HepG2 (cell line): ENCODE data around the gene C20orf144.

ENCODE experiments used
- ETS1 ChIP-seq: sonication (generic); formaldehyde crosslinking; IDR thresholded peaks from 2 replicates; pipeline ENCODE4 v1.4.0; 2020; ENCODE audit warnings: missing genetic modification reagents
- HNF1A ChIP-seq, 2 experiments: sonication (generic) in 1 of 2; formaldehyde crosslinking in 1 of 2; IDR thresholded peaks; 2 replicates each; pipeline versions ENCODE4 v1.4.0 to v1.6.1; 2016 to 2020; ENCODE audit warnings: borderline replicate concordance in 1 of 2, low read depth in 1 of 2, mild to moderate bottlenecking in 1 of 2, missing genetic modification reagents in 1 of 2
- PAX8 ChIP-seq: sonication (generic); formaldehyde crosslinking; IDR thresholded peaks from 2 replicates; pipeline ENCODE4 v1.8.0; 2022; ENCODE audit warnings: mild to moderate bottlenecking, missing genetic modification reagents, borderline replicate concordance
- POLR2AphosphoS5 ChIP-seq: IDR thresholded peaks from 2 replicates; pipeline ENCODE4 v1.6.1; 2012; ENCODE audit warnings: low read depth, low read length

- no peak for TF ChIP-seq POLR2AphosphoS5
- TF ChIP-seq PAX8 (CRISPR knock-in tag): no peak
- TF ChIP-seq ETS1 (CRISPR knock-in tag): no peak
- TF ChIP-seq HNF1A (IDR thresholded peaks at IDR 0.05; ENCODE audit: low read depth): no peak
- TF ChIP-seq HNF1A (CRISPR knock-in tag; IDR thresholded peaks at IDR 0.05; ENCODE audit: borderline replicate concordance): no peak
These were observed 26.8 kb upstream of the C20orf144 start for GRCh38 chr20:33635341-33635740.
